Stomach (tissue), 4 donors: ENCODE measurements around the gene PHLDB1.

Source experiments
- EP300 ChIP-seq: sonication (generic); formaldehyde crosslinking; IDR thresholded peaks from one replicate; pipeline ENCODE4 v1.6.1; 2017; ENCODE audit warnings: antibody characterized with exemption
- POLR2A ChIP-seq, 4 donors: fragments of 450-650 bp; IDR thresholded peaks; one replicate each; pipeline ENCODE4 v1.6.1; 2016; ENCODE audit warnings: antibody characterized with exemption in 4 of 4, control low read depth in 2 of 4, mild to moderate bottlenecking in 1 of 4, moderate library complexity in 1 of 4
- TF ChIP-seq, protein P1 (sequence below), 7 experiments: fragments of 450-650 bp in 4 of 7; fragments of 200-600 bp in 3 of 7; sonication (generic) in 3 of 7; IDR thresholded peaks; one replicate each; pipeline ENCODE4 v1.5.1; 2016 to 2019; ENCODE audit warnings: antibody characterized with exemption in 7 of 7, control low read depth in 2 of 7, mild to moderate bottlenecking in 1 of 7

DNA sequence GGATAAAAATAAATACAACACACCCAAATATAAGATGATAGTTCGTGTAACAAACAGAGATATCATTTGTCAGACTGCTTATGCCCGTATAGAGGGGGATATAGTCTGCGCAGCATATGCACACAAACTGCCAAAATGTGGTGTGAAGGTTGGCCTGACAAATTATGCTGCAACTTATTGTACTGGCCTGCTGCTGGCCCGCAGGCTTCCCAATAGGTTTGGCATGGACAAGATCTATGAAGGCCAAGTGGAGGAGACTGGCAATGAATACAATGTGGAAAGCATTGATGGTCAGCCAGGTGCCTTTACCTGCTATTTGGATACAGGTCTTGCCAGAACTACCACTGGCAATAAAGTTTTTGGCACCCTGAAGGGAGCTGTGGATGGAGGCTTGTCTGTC lies 46.6 kb upstream of the PHLDB1 start:
- no peak for TF ChIP-seq POLR2A (IDR thresholded peaks at IDR 0.05)
- TF ChIP-seq, protein P1, sequence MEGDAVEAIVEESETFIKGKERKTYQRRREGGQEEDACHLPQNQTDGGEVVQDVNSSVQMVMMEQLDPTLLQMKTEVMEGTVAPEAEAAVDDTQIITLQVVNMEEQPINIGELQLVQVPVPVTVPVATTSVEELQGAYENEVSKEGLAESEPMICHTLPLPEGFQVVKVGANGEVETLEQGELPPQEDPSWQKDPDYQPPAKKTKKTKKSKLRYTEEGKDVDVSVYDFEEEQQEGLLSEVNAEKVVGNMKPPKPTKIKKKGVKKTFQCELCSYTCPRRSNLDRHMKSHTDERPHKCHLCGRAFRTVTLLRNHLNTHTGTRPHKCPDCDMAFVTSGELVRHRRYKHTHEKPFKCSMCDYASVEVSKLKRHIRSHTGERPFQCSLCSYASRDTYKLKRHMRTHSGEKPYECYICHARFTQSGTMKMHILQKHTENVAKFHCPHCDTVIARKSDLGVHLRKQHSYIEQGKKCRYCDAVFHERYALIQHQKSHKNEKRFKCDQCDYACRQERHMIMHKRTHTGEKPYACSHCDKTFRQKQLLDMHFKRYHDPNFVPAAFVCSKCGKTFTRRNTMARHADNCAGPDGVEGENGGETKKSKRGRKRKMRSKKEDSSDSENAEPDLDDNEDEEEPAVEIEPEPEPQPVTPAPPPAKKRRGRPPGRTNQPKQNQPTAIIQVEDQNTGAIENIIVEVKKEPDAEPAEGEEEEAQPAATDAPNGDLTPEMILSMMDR (IDR thresholded peaks at IDR 0.05): no peak
- TF ChIP-seq EP300: no peak
